ENCODE results near the gene KRTAP4-16.
"Not testable (repeated sequence)": the region's sequence is repeated elsewhere in the genome, so short reads cannot be mapped to it uniquely, and the experiment has no call there.

DNA sequence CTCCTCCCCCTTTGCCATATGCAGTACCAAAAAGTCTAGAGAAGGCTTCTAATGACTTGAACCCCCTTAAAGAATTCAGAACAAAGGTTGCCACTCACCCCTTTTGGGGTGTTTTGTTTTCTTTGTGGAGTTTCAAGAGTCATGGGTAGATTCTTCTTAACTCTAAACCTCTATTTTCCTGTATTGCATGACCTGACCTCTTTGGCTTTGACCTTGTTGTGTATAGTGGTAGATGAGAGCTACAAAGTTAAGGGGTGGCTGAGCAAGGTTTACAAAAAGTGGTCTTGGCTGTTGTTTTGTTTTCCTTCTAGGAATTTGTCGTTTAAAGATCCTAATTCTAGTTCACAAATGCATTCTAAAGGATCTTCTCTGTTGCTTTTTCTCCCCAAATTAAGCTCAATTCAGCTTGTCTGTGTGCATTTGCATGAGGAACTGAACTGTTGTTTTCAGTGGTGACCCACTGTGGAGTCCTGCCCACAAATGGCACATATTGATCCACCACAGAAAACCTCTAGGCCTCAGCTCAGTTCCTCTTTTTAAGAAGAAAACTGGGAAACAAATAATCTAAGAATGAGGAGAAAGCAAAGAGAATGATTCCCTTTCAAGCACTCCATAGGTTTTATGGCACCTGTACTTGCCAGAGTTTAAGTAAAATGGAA lies 6.8 kb upstream of the KRTAP4-16 start:
- TF ChIP-seq, protein P1, sequence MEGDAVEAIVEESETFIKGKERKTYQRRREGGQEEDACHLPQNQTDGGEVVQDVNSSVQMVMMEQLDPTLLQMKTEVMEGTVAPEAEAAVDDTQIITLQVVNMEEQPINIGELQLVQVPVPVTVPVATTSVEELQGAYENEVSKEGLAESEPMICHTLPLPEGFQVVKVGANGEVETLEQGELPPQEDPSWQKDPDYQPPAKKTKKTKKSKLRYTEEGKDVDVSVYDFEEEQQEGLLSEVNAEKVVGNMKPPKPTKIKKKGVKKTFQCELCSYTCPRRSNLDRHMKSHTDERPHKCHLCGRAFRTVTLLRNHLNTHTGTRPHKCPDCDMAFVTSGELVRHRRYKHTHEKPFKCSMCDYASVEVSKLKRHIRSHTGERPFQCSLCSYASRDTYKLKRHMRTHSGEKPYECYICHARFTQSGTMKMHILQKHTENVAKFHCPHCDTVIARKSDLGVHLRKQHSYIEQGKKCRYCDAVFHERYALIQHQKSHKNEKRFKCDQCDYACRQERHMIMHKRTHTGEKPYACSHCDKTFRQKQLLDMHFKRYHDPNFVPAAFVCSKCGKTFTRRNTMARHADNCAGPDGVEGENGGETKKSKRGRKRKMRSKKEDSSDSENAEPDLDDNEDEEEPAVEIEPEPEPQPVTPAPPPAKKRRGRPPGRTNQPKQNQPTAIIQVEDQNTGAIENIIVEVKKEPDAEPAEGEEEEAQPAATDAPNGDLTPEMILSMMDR (IDR thresholded peaks at IDR 0.05), result not testable (repeated sequence)
- TF ChIP-seq POLR2A (IDR thresholded peaks at IDR 0.05), result not testable (repeated sequence)
